NB4 (cell line): ENCODE data around the gene PAM.

Source experiments
- DNase-seq: peaks from one replicate; pipeline ENCODE4 v3.0.0; 2010; ENCODE audit warnings: low read depth
- H3K4me3 ChIP-seq: one replicate; pipeline ENCODE4 v1.5.1; 2011; ENCODE audit warnings: mild to moderate bottlenecking, low read depth, low read length, moderate library complexity
- MAX ChIP-seq: IDR thresholded peaks from 2 replicates; pipeline ENCODE4 v1.6.1; 2011; ENCODE audit warnings: low read depth, low read length
- MYC ChIP-seq: IDR thresholded peaks from 2 replicates; pipeline ENCODE4 v1.6.1; 2011; ENCODE audit warnings: low read depth, low read length
- POLR2A ChIP-seq: IDR thresholded peaks from 2 replicates; pipeline ENCODE4 v1.6.1; 2011; ENCODE audit warnings: mild to moderate bottlenecking; ENCODE audit not compliant: insufficient read length; ENCODE audit errors: extremely low read depth
- TF ChIP-seq, protein P1 (sequence below): IDR thresholded peaks from one replicate; pipeline ENCODE4 v1.5.1; 2012; ENCODE audit warnings: low read depth, low read length

The PAM gene

GRCh38 chr5:102777099-102777498 lies 22.0 kb downstream of the PAM start:
- H3K4me3 ChIP-seq = no peak overlapping the region
- TF ChIP-seq, protein P1, sequence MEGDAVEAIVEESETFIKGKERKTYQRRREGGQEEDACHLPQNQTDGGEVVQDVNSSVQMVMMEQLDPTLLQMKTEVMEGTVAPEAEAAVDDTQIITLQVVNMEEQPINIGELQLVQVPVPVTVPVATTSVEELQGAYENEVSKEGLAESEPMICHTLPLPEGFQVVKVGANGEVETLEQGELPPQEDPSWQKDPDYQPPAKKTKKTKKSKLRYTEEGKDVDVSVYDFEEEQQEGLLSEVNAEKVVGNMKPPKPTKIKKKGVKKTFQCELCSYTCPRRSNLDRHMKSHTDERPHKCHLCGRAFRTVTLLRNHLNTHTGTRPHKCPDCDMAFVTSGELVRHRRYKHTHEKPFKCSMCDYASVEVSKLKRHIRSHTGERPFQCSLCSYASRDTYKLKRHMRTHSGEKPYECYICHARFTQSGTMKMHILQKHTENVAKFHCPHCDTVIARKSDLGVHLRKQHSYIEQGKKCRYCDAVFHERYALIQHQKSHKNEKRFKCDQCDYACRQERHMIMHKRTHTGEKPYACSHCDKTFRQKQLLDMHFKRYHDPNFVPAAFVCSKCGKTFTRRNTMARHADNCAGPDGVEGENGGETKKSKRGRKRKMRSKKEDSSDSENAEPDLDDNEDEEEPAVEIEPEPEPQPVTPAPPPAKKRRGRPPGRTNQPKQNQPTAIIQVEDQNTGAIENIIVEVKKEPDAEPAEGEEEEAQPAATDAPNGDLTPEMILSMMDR = no peak
- no peak for TF ChIP-seq POLR2A
- TF ChIP-seq MYC = no peak
- no peak for TF ChIP-seq MAX
- no peak for DNase-seq

DNA sequence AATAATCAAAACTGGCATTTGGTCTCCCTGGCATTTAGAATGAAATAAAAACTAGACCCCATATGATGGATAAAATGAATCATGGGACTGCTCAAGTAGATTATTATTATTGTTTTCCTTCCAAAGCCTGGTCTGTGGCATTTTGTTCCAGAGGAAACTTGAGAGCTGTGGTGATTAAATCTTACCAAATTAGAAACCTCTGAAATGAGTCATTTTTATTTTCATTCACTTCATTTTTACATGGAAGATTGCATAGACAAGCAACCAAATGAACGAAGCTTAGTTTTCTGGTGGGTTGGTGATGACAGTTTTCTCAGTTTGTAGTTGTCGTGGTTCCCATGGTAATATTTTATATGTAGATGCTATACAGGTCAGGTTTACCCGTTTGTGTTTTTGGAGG lies 23.4 kb downstream of the PAM start:
- DNase-seq = no peak
- TF ChIP-seq, protein P1 = no peak
- TF ChIP-seq POLR2A (no peak), MYC (no peak), MAX (no peak)

DNA sequence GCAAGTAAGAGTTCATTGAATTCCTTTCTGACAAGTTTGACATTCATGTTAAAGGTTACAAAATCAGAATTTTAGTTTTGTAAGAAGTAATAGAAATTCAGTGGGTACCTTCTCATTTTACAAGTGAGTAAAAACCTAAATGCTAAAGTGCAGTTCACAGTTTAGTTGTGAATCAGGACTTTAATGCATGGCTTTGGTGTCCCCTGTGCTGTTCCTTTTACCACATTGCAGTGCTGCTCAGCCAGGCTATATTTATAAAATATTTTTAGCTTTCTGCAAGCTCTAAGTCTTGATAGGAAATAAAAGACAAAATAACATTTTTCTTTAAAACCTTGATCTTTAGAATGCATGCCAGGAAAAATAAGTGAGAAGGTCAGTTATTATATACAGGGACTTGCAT lies 26.3 kb downstream of the PAM start:
- no peak for DNase-seq
- no peak overlapping the region for H3K4me3 ChIP-seq
- TF ChIP-seq MYC (no peak), MAX (no peak), POLR2A (no peak)
- TF ChIP-seq, protein P1 = no peak

More for the DNA sequence above, 23.4 kb downstream of the PAM start:
- no peak overlapping the region for H3K4me3 ChIP-seq

DNA sequence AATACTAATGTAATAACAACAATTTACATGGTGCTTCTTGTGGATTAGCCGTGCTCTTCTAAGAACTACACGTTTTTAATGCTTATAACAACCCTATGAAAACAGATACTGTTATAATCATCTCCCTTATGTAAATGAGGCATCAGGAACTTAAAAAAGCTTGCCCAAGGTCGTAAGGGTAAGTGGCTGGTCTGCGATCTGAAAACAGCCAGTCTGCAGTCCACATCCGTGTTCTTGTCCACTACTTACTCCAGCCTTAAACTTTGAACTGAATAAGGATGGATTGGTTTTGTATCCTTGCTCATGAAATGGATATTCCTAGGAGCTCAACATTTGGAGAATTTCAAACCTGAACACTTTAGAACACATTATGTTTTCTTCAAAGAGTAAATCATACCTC lies 26.7 kb downstream of the PAM start:
- DNase-seq = no peak
- no peak overlapping the region for H3K4me3 ChIP-seq
- TF ChIP-seq, protein P1 = no peak
- TF ChIP-seq MYC (no peak), POLR2A (no peak), MAX (no peak)

- TF ChIP-seq, protein P1 = no peak
- no peak for TF ChIP-seq MAX
- no peak for TF ChIP-seq MYC
- no peak overlapping the region for H3K4me3 ChIP-seq
- no peak for DNase-seq
These were observed 27.2 kb downstream of the PAM start for GRCh38 chr5:102782217-102782872.
